Endothelial cell (in vitro differentiated cells): ENCODE data around the gene TIMM23. TPM values are rescaled to one million over a fixed set of nuclear protein-coding genes. Genes with fewer than 3 reads are reported as not detected.

ENCODE experiments used
- DNase-seq: peaks from one replicate; pipeline ENCODE4 v3.0.0; 2021; ENCODE audit warnings: low spot score
- H3K27ac Mint-ChIP-seq: one replicate; pipeline ENCODE4 v1.8.0; 2021; ENCODE audit warnings: mixed read lengths, inconsistent platforms; ENCODE audit not compliant: unreplicated experiment
- H3K27me3 Mint-ChIP-seq: one replicate; pipeline ENCODE4 v1.8.0; 2021; ENCODE audit warnings: mild to moderate bottlenecking, moderate library complexity, mixed read lengths, inconsistent platforms; ENCODE audit not compliant: unreplicated experiment
- H3K36me3 Mint-ChIP-seq: one replicate; pipeline ENCODE4 v1.8.0; 2021; ENCODE audit warnings: mild to moderate bottlenecking, low read depth, mixed read lengths, inconsistent platforms; ENCODE audit not compliant: unreplicated experiment
- H3K4me1 Mint-ChIP-seq: one replicate; pipeline ENCODE4 v1.8.0; 2021; ENCODE audit warnings: mild to moderate bottlenecking, mixed read lengths, inconsistent platforms; ENCODE audit not compliant: unreplicated experiment
- H3K4me3 Mint-ChIP-seq: one replicate; pipeline ENCODE4 v1.8.0; 2021; ENCODE audit warnings: mild to moderate bottlenecking, mixed read lengths, inconsistent platforms; ENCODE audit not compliant: unreplicated experiment
- H3K9me3 Mint-ChIP-seq: one replicate; pipeline ENCODE4 v1.8.0; 2021; ENCODE audit warnings: mixed read lengths, inconsistent platforms; ENCODE audit not compliant: unreplicated experiment
- CTCF ChIP-seq: fragments of 200-600 bp; sonication (generic); IDR thresholded peaks from one replicate; pipeline ENCODE4 v1.5.0; 2021; ENCODE audit warnings: antibody characterized with exemption; ENCODE audit not compliant: unreplicated experiment
- total RNA-seq: library from RNA; stranded (reverse); fragmentation: NEBNext Ultra II Directional; extraction: Animal tissue kit (Norgen Biotek cat#: 25700); gene quantifications from one replicate; pipeline ENCODE4 v1.2.1, GENCODE V29; 2021; ENCODE audit not compliant: unreplicated experiment

Gene TIMM23
- total RNA-seq, 1 donor from 2014 or later, result 57.9 TPM

GRCh38 chr10:46002916-46003693 is 30.8 kb downstream of the TIMM23 start:
- H3K27ac Mint-ChIP-seq, result no peak overlapping the region
- TF ChIP-seq CTCF, result no peak
- H3K4me3 Mint-ChIP-seq, result no peak overlapping the region
- no peaks in the 10 kb centered on the region for H3K4me1 Mint-ChIP-seq
- H3K36me3 Mint-ChIP-seq, result peaks cover 31% of the 10 kb centered on the region
- no peaks in the 10 kb centered on the region for H3K27me3 Mint-ChIP-seq
- DNase-seq, result no peak
- no peaks in the 10 kb centered on the region for H3K9me3 Mint-ChIP-seq

- no peaks in the 10 kb centered on the region for H3K9me3 Mint-ChIP-seq
- no peaks in the 10 kb centered on the region for H3K27me3 Mint-ChIP-seq
- no peaks in the 10 kb centered on the region for H3K4me1 Mint-ChIP-seq
- no peak for DNase-seq
- peaks cover 32% of the 10 kb centered on the region for H3K36me3 Mint-ChIP-seq
- H3K4me3 Mint-ChIP-seq, result no peak overlapping the region
- H3K27ac Mint-ChIP-seq, result no peak overlapping the region
- no peak for TF ChIP-seq CTCF
Measured at GRCh38 chr10:46004963-46005362, 32.7 kb downstream of the TIMM23 start.

- Mint-ChIP-seq H3K9me3 (no peaks in the 10 kb centered on the region), H3K4me3 (no peak overlapping the region), H3K27ac (no peak overlapping the region), H3K36me3 (peaks cover 31% of the 10 kb centered on the region), H3K27me3 (no peaks in the 10 kb centered on the region), H3K4me1 (peaks cover 3% of the 10 kb centered on the region)
- TF ChIP-seq CTCF, result no peak
- no peak for DNase-seq
Measured at GRCh38 chr10:46005383-46005782, 33.1 kb downstream of the TIMM23 start.

- Mint-ChIP-seq H3K27me3 (no peaks in the 10 kb centered on the region), H3K36me3 (peaks cover 39% of the 10 kb centered on the region), H3K4me3 (no peak overlapping the region), H3K9me3 (no peaks in the 10 kb centered on the region), H3K27ac (no peak overlapping the region), H3K4me1 (peaks cover 10% of the 10 kb centered on the region)
- TF ChIP-seq CTCF, result no peak
- DNase-seq, result no peak
Measured at GRCh38 chr10:46006219-46006618, 33.9 kb downstream of the TIMM23 start.

GRCh38 chr10:46012746-46013145 is 40.5 kb downstream of the TIMM23 start:
- no peak for DNase-seq
- no peak for TF ChIP-seq CTCF
- no peak overlapping the region for H3K27ac Mint-ChIP-seq
- no peaks in the 10 kb centered on the region for H3K9me3 Mint-ChIP-seq
- no peak overlapping the region for H3K4me3 Mint-ChIP-seq
- peaks cover 38% of the 10 kb centered on the region for H3K36me3 Mint-ChIP-seq
- H3K27me3 Mint-ChIP-seq, result peaks cover 1% of the 10 kb centered on the region
- peaks cover 17% of the 10 kb centered on the region for H3K4me1 Mint-ChIP-seq
